OCI-LY3 (cell line): ENCODE results near the gene TTC9B.

Source experiments
- EZH2phosphoT487 ChIP-seq: fragments of 200-600 bp; shearing (Covaris generic); IDR thresholded peaks from 2 replicates; pipeline ENCODE4 v1.6.1; 2018; ENCODE audit warnings: antibody characterized with exemption, mixed run types, low read depth
- TF ChIP-seq, protein P1 (sequence below): fragments of 200-600, 300-600 bp; sonication (generic); IDR thresholded peaks from 2 replicates; pipeline ENCODE4 v1.5.1; 2014; ENCODE audit warnings: antibody characterized with exemption, low read length, low read depth

DNA sequence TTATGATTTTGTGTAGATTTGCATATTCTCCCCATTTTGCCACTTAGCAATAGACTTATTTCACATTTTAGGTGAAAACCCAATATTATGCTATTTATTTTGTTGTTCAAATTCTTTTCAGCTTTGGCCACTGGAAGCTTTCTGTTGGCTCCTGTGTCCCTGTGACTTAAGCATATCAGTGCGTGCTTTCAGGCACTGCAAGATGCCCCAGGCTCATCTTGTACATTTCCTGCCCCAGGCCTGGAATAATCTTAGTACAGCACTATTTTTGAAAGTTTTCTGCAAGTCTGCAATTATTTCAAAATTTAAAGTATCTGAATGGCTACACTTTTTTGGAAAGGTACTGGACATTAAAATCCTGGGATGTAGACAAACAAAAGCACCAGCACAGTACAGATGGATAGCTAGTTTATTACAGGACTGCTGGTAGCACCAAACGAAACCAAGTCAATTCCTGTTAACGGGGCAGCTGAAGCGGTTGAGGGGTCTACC is 11.8 kb upstream of the TTC9B start:
- TF ChIP-seq, protein P1, sequence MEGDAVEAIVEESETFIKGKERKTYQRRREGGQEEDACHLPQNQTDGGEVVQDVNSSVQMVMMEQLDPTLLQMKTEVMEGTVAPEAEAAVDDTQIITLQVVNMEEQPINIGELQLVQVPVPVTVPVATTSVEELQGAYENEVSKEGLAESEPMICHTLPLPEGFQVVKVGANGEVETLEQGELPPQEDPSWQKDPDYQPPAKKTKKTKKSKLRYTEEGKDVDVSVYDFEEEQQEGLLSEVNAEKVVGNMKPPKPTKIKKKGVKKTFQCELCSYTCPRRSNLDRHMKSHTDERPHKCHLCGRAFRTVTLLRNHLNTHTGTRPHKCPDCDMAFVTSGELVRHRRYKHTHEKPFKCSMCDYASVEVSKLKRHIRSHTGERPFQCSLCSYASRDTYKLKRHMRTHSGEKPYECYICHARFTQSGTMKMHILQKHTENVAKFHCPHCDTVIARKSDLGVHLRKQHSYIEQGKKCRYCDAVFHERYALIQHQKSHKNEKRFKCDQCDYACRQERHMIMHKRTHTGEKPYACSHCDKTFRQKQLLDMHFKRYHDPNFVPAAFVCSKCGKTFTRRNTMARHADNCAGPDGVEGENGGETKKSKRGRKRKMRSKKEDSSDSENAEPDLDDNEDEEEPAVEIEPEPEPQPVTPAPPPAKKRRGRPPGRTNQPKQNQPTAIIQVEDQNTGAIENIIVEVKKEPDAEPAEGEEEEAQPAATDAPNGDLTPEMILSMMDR = no peak
- no peak for TF ChIP-seq EZH2phosphoT487
